ENCODE results near the gene ATP13A4. TPM values are rescaled to one million over a fixed set of nuclear protein-coding genes. Genes with fewer than 3 reads are reported as not detected.

ATP13A4 gene
- polyA plus RNA-seq, 1 donor (not counting 4 experiments of a cell fraction or from before 2014, with no cell fraction given), result 0.16 TPM

GRCh38 chr3:193499136-193499770, 55.4 kb downstream of the ATP13A4 start:
- Histone ChIP-seq H3K9ac (ENCODE audit: control insufficient read depth, extremely low read depth, insufficient read depth, low read length) (no peak overlapping the region), H3K27me3 (ENCODE audit: control insufficient read depth, extremely low read depth, insufficient read depth, low read length) (no peaks in the 10 kb centered on the region), H3K9me1 (ENCODE audit: control insufficient read depth, extremely low read depth, insufficient read depth, low read length) (no peaks in the 10 kb centered on the region), H2AFZ (ENCODE audit: control insufficient read depth, low read length) (no peak overlapping the region), H3K4me1 (ENCODE audit: control insufficient read depth, extremely low read depth, insufficient read depth, low read length) (peaks cover 3% of the 10 kb centered on the region), H3K36me3 (ENCODE audit: control insufficient read depth in 2 of 2, extremely low read depth in 1 of 2, insufficient read depth in 2 of 2, low read length in 2 of 2) (no peaks in the 10 kb centered on the region), H4K20me1 (ENCODE audit: control insufficient read depth, extremely low read depth, insufficient read depth, low read length) (no peaks in the 10 kb centered on the region), H3K4me2 (ENCODE audit: control insufficient read depth, extremely low read depth, insufficient read depth, low read depth, low read length) (no peak overlapping the region), H3K4me3 (ENCODE audit: control insufficient read depth in 2 of 3, extremely low read depth in 1 of 3, insufficient read depth in 2 of 3, low read depth in 1 of 3, low read length in 3 of 3) (no peak overlapping the region), H3K27ac (ENCODE audit: control insufficient read depth, insufficient read depth, low read length) (no peak overlapping the region), H3K79me2 (ENCODE audit: control insufficient read depth, insufficient read depth, low read length) (no peaks in the 10 kb centered on the region), H3K9me3 (ENCODE audit: control insufficient read depth, low read depth, low read length) (no peaks in the 10 kb centered on the region)
- TF ChIP-seq EZH2 (IDR thresholded peaks at IDR 0.05; ENCODE audit: low read length), result no peak
- TF ChIP-seq CTCF (optimal IDR thresholded peaks at IDR 0.05 in 1 of 3, IDR thresholded peaks at IDR 0.05 in 1 of 3, conservative IDR thresholded peaks at IDR 0.05 in 1 of 3; ENCODE audit: extremely low read depth in 1 of 3, insufficient read depth in 2 of 3, low read length in 3 of 3), result no peak
- DNase-seq (ENCODE audit: low read depth, low spot score) (no peak), FAIRE-seq (no peak)
- dilution Hi-C loops (cut with MboI; ENCODE audit: extremely low pct_ligation_motif_present, low sequenced_read_pairs), result no loop called here

GRCh38 chr3:193498215-193498614, 56.5 kb downstream of the ATP13A4 start:
- no peak for DNase-seq (ENCODE audit: low read depth, low spot score)
- dilution Hi-C loops (cut with MboI; ENCODE audit: extremely low pct_ligation_motif_present, low sequenced_read_pairs), result no loop called here

More at GRCh38 chr3:193498215-193498614, 56.5 kb downstream of the ATP13A4 start:
- no peaks in the 10 kb centered on the region for H3K79me2 ChIP-seq (ENCODE audit: control insufficient read depth, insufficient read depth, low read length)
- no peak overlapping the region for H3K4me2 ChIP-seq (ENCODE audit: control insufficient read depth, extremely low read depth, insufficient read depth, low read depth, low read length)
- peaks cover 3% of the 10 kb centered on the region for H3K4me1 ChIP-seq (ENCODE audit: control insufficient read depth, extremely low read depth, insufficient read depth, low read length)
- no peak overlapping the region for H3K27ac ChIP-seq (ENCODE audit: control insufficient read depth, insufficient read depth, low read length)
- no peak overlapping the region for H3K9ac ChIP-seq (ENCODE audit: control insufficient read depth, extremely low read depth, insufficient read depth, low read length)
- no peaks in the 10 kb centered on the region for H3K9me3 ChIP-seq (ENCODE audit: control insufficient read depth, low read depth, low read length)
- no peak overlapping the region for H3K4me3 ChIP-seq (ENCODE audit: control insufficient read depth in 2 of 3, extremely low read depth in 1 of 3, insufficient read depth in 2 of 3, low read depth in 1 of 3, low read length in 3 of 3)
- H3K27me3 ChIP-seq (ENCODE audit: control insufficient read depth, extremely low read depth, insufficient read depth, low read length), result no peaks in the 10 kb centered on the region
- H2AFZ ChIP-seq (ENCODE audit: control insufficient read depth, low read length), result no peak overlapping the region
- TF ChIP-seq CTCF (optimal IDR thresholded peaks at IDR 0.05 in 1 of 3, IDR thresholded peaks at IDR 0.05 in 1 of 3, conservative IDR thresholded peaks at IDR 0.05 in 1 of 3; ENCODE audit: extremely low read depth in 1 of 3, insufficient read depth in 2 of 3, low read length in 3 of 3) (no peak), EZH2 (IDR thresholded peaks at IDR 0.05; ENCODE audit: low read length) (no peak)
- H3K9me1 ChIP-seq (ENCODE audit: control insufficient read depth, extremely low read depth, insufficient read depth, low read length), result no peaks in the 10 kb centered on the region
- no peaks in the 10 kb centered on the region for H3K36me3 ChIP-seq (ENCODE audit: control insufficient read depth in 2 of 2, extremely low read depth in 1 of 2, insufficient read depth in 2 of 2, low read length in 2 of 2)
- no peaks in the 10 kb centered on the region for H4K20me1 ChIP-seq (ENCODE audit: control insufficient read depth, extremely low read depth, insufficient read depth, low read length)
- FAIRE-seq, result no peak

Measured in keratinocyte (primary cell).